Naive thymus-derived CD4-positive, alpha-beta T cell (primary cell): ENCODE data around the gene GIPC3. TPM values are rescaled to one million over a fixed set of nuclear protein-coding genes. Genes with fewer than 3 reads are reported as not detected.
"Not testable (repeated sequence)": the region's sequence is repeated elsewhere in the genome, so short reads cannot be mapped to it uniquely, and the experiment has no call there.

Experiments
- ATAC-seq: fragments of 150-1000 bp; cut with Tn5 transposase; 2 replicates; pipeline ENCODE4 v1.10.0; 2021; ENCODE audit warnings: mild to moderate bottlenecking, moderate library complexity
- CTCF ChIA-PET: fragments of 350-600 bp; sonication (Branson Sonifier 250); formaldehyde crosslinking; loops from one replicate; lab custom pipeline; 2021; ENCODE audit warnings: antibody characterized with exemption; lab: Charles Lee
- POLR2A ChIA-PET: fragments of 350-600 bp; sonication (Branson Sonifier 250); formaldehyde crosslinking; loops from one replicate; lab custom pipeline; 2021; ENCODE audit warnings: antibody characterized with exemption, inconsistent platforms; lab: Charles Lee
- DNase-seq, 9 donors: peaks; one replicate each; pipeline versions ENCODE4 v3.0.0 to v3.0.0-alpha.2; 2020 to 2022; ENCODE audit warnings: mixed read lengths in 1 of 9
- H3K27ac ChIP-seq: one replicate; pipeline ENCODE4 v1.7.0; 2013; ENCODE audit warnings: mild to moderate bottlenecking, low read depth, low read length, moderate library complexity
- H3K27me3 ChIP-seq, 2 donors: one replicate each; pipeline ENCODE4 v1.7.0; 2013; ENCODE audit warnings: low read length in 2 of 2, mild to moderate bottlenecking in 2 of 2, moderate library complexity in 2 of 2; ENCODE audit not compliant: control insufficient read depth in 2 of 2, insufficient read depth in 2 of 2
- H3K36me3 ChIP-seq, 3 experiments: 1 replicate in 2 of 3; 2 replicates in 1 of 3; pipeline ENCODE4 v1.7.0; 2013; ENCODE audit warnings: low read length in 3 of 3, mild to moderate bottlenecking in 3 of 3, moderate library complexity in 1 of 3; ENCODE audit not compliant: insufficient read depth in 3 of 3, control insufficient read depth in 2 of 3
- H3K4me1 ChIP-seq, 2 donors: one replicate each; pipeline ENCODE4 v1.7.0; 2013; ENCODE audit warnings: low read length in 2 of 2, mild to moderate bottlenecking in 2 of 2, moderate library complexity in 1 of 2; ENCODE audit not compliant: control insufficient read depth in 2 of 2, insufficient read depth in 2 of 2
- H3K4me3 ChIP-seq: 2 replicates; pipeline ENCODE4 v1.7.0; 2013; ENCODE audit warnings: mild to moderate bottlenecking, low read length
- H3K9me3 ChIP-seq, 3 experiments: 1 replicate in 2 of 3; 2 replicates in 1 of 3; pipeline ENCODE4 v1.7.0; 2013; ENCODE audit warnings: low read length in 3 of 3; ENCODE audit not compliant: control insufficient read depth in 2 of 3
- H3K27ac Mint-ChIP-seq, 9 donors: one replicate each; pipeline ENCODE4 v1.8.0; 2020 to 2022; ENCODE audit warnings: mixed read lengths in 9 of 9, mild to moderate bottlenecking in 8 of 9, moderate library complexity in 5 of 9, inconsistent platforms in 2 of 9
- H3K27me3 Mint-ChIP-seq, 5 donors: one replicate each; pipeline ENCODE4 v1.8.0; 2021 to 2022; ENCODE audit warnings: mixed read lengths in 5 of 5, mild to moderate bottlenecking in 1 of 5
- H3K36me3 Mint-ChIP-seq, 5 donors: one replicate each; pipeline ENCODE4 v1.8.0; 2020 to 2022; ENCODE audit warnings: mixed read lengths in 5 of 5, mild to moderate bottlenecking in 3 of 5, inconsistent platforms in 1 of 5
- H3K4me1 Mint-ChIP-seq, 7 donors: one replicate each; pipeline ENCODE4 v1.8.0; 2020 to 2022; ENCODE audit warnings: mixed read lengths in 7 of 7, mild to moderate bottlenecking in 3 of 7, inconsistent platforms in 1 of 7
- H3K4me3 Mint-ChIP-seq, 10 donors: one replicate each; pipeline ENCODE4 v1.8.0; 2020 to 2022; ENCODE audit warnings: mild to moderate bottlenecking in 10 of 10, mixed read lengths in 10 of 10, moderate library complexity in 6 of 10, inconsistent platforms in 2 of 10
- H3K9me3 Mint-ChIP-seq, 11 donors: one replicate each; pipeline ENCODE4 v1.8.0; 2020 to 2022; ENCODE audit warnings: mixed read lengths in 11 of 11, mild to moderate bottlenecking in 4 of 11, inconsistent platforms in 1 of 11, moderate library complexity in 1 of 11
- intact Hi-C, 2 donors: fragments of 100-400 bp; cut with micrococcal nuclease; formaldehyde crosslinking; loops; one replicate each; pipeline ENCODE4 v1.15.1; 2023
- polyA plus RNA-seq, 2 donors: library from polyadenylated mRNA; unstranded; fragments of 300-500 nt; fragmentation: Illumina TruSeq; gene quantifications; one replicate each; pipeline ENCODE4 v1.2.3, GENCODE V29; 2021
- total RNA-seq, 6 experiments: library from RNA in 5 of 6; stranded (reverse) in 5 of 6; gene quantifications; 1 replicate in 5 of 6; 2 replicates in 1 of 6; pipeline ENCODE4 v1.2.3 and lab custom pipeline; 2021 to 2026

Gene GIPC3
- total and polyA plus RNA-seq, 7 experiments from 2014 or later: 0.85 to 3.3 (median 2.0) TPM

GRCh38 chr19:3563709-3564524 lies 21.4 kb upstream of the GIPC3 start:
- POLR2A ChIA-PET: interaction anchor here (1.3 kb wide), 1 partner anchor 9 kb away, joined by 3 read pairs; no protein-coding TSS in a partner anchor

GRCh38 chr19:3565139-3565538 lies 20.1 kb upstream of the GIPC3 start:
- Mint-ChIP-seq H3K4me1 (no peaks in the 10 kb centered on the region), H3K27me3 (no peaks in the 10 kb centered on the region), H3K9me3 (no peaks in the 10 kb centered on the region), H3K4me3 (no peak overlapping the region), H3K27ac (no peak overlapping the region), H3K36me3 (no peaks in the 10 kb centered on the region)
- Histone ChIP-seq H3K36me3 (no peaks in the 10 kb centered on the region), H3K27me3 (no peaks in the 10 kb centered on the region), H3K27ac (no peak overlapping the region), H3K4me1 (no peaks in the 10 kb centered on the region), H3K9me3 (no peaks in the 10 kb centered on the region), H3K4me3 (no peak overlapping the region)
- ChIA-PET CTCF (interaction anchor here (1.2 kb wide), 1 partner anchor 20 kb away, joined by 3 read pairs; no protein-coding TSS in a partner anchor), POLR2A (interaction anchor here (0.7 kb wide), 1 partner anchor 126 kb away, joined by 5 read pairs; no protein-coding TSS in a partner anchor)
- DNase-seq (no peak), ATAC-seq (no peak)
- intact Hi-C loops: no loop called here

More at GRCh38 chr19:3563709-3564524, 21.4 kb upstream of the GIPC3 start:
- H3K27me3 Mint-ChIP-seq: no peaks in the 10 kb centered on the region
- no peaks in the 10 kb centered on the region for H3K4me1 ChIP-seq
- no peak overlapping the region for H3K27ac Mint-ChIP-seq
- intact Hi-C loops: no loop called here
- CTCF ChIA-PET: interaction anchor here (0.6 to 1.0 kb wide), 2 partner anchors 19 to 383 kb away, joined by 4 to 6 read pairs; no protein-coding TSS in a partner anchor
- peaks cover 0 to 1% (median 0%) of the 10 kb centered on the region in 7 donors for H3K4me1 Mint-ChIP-seq
- H3K4me3 Mint-ChIP-seq: no peak overlapping the region
- ATAC-seq: no peak
- H3K27me3 ChIP-seq: no peaks in the 10 kb centered on the region
- H3K9me3 Mint-ChIP-seq: no peaks in the 10 kb centered on the region
- H3K36me3 Mint-ChIP-seq: no peaks in the 10 kb centered on the region
- H3K4me3 ChIP-seq: no peak overlapping the region
- no peak for DNase-seq
- no peak overlapping the region for H3K27ac ChIP-seq
- no peaks in the 10 kb centered on the region for H3K36me3 ChIP-seq
- H3K9me3 ChIP-seq: no peaks in the 10 kb centered on the region

GRCh38 chr19:3570042-3570441 lies 15.2 kb upstream of the GIPC3 start:
- H3K36me3 Mint-ChIP-seq, ATAC-seq, H3K27ac Mint-ChIP-seq, DNase-seq, H3K36me3 ChIP-seq, H3K27me3 Mint-ChIP-seq, H3K4me3 Mint-ChIP-seq, H3K9me3 Mint-ChIP-seq, H3K27me3 ChIP-seq, H3K27ac ChIP-seq, H3K9me3 ChIP-seq, H3K4me3 ChIP-seq: not testable (repeated sequence)
- H3K4me1 Mint-ChIP-seq: peaks cover 7 to 25% (median 12%) of the 10 kb centered on the region in 7 donors
- ChIA-PET POLR2A (interaction anchor here (3.0 kb wide), 1 partner anchor 13 kb away, joined by 15 read pairs; the partner anchor contains the start of gene MFSD12), CTCF (interaction anchor here (0.6 to 0.7 kb wide), 2 partner anchors 15 to 311 kb away, joined by 3 to 4 read pairs; no protein-coding TSS in a partner anchor)
- intact Hi-C loops: loop anchor here in 1 of 2 donors (5.0 kb wide), 1 partner anchor 37 kb away; the partner anchor contains the start of gene TBXA2R
- H3K4me1 ChIP-seq: peaks cover 12 to 13% of the 10 kb centered on the region in 2 donors

GRCh38 chr19:3570606-3571011 lies 14.7 kb upstream of the GIPC3 start:
- Mint-ChIP-seq H3K4me1 (peaks cover 11 to 29% (median 14%) of the 10 kb centered on the region in 7 donors), H3K9me3 (no peaks in the 10 kb centered on the region), H3K36me3 (peaks cover 0 to 8% (median 6%) of the 10 kb centered on the region in 5 donors), H3K4me3 (no peak overlapping the region), H3K27me3 (no peaks in the 10 kb centered on the region), H3K27ac (no peak overlapping the region)
- Histone ChIP-seq H3K9me3 (no peaks in the 10 kb centered on the region), H3K27ac (no peak overlapping the region), H3K4me1 (peaks cover 12 to 13% of the 10 kb centered on the region in 2 donors), H3K4me3 (no peak overlapping the region), H3K36me3 (peaks cover 0 to 8% (median 0%) of the 10 kb centered on the region in 3 experiments), H3K27me3 (no peaks in the 10 kb centered on the region)
- DNase-seq (no peak), ATAC-seq (no peak)
- intact Hi-C loops: loop anchor here in 1 of 2 donors (5.0 kb wide), 1 partner anchor 37 kb away; the partner anchor contains the start of gene TBXA2R
- ChIA-PET CTCF (interaction anchor here (0.6 kb wide), 1 partner anchor 100 kb away, joined by 3 read pairs; no protein-coding TSS in a partner anchor), POLR2A (interaction anchor here (3.0 kb wide), 1 partner anchor 13 kb away, joined by 15 read pairs; the partner anchor contains the start of gene MFSD12)

- no peaks in the 10 kb centered on the region for H3K27me3 ChIP-seq
- ChIA-PET CTCF (no interaction called here), POLR2A (interaction anchor here (3.0 kb wide), 1 partner anchor 15 kb away, joined by 15 read pairs; the partner anchor contains the start of gene MFSD12)
- intact Hi-C loops: loop anchor here (1.0 to 5.0 kb wide), 6 partner anchors 14 to 191 kb away; partner anchors contain the start of genes MFSD12 (in 2 of the 2), MRPL54 (in 2 of the 2), FZR1 (in 1 of the 2) and TBXA2R (in 1 of the 2)
- peaks cover 0 to 8% (median 6%) of the 10 kb centered on the region in 5 donors for H3K36me3 Mint-ChIP-seq
- no peaks in the 10 kb centered on the region for H3K27me3 Mint-ChIP-seq
- H3K4me1 Mint-ChIP-seq: peaks cover 11 to 29% (median 14%) of the 10 kb centered on the region in 7 donors
- H3K36me3 ChIP-seq: peaks cover 0 to 12% (median 4%) of the 10 kb centered on the region in 3 experiments
- H3K27ac Mint-ChIP-seq: peak overlapping the region in 8 of 9 donors; percentile 30 to 84 (median 61)
- peak overlapping the region; percentile 72 to 91 (median 82) for H3K4me3 Mint-ChIP-seq
- ATAC-seq (peak; percentile 96), DNase-seq (peak; percentile 94 to 99 (median 98))
- no peaks in the 10 kb centered on the region for H3K9me3 Mint-ChIP-seq
- no peaks in the 10 kb centered on the region for H3K9me3 ChIP-seq
- H3K4me1 ChIP-seq: peaks cover 12 to 13% of the 10 kb centered on the region in 2 donors
- H3K27ac ChIP-seq: peak overlapping the region; percentile 62
- peak overlapping the region; percentile 75 for H3K4me3 ChIP-seq
These were observed 13.0 kb upstream of the GIPC3 start for GRCh38 chr19:3572132-3572854.

GRCh38 chr19:3572855-3573161 lies 12.5 kb upstream of the GIPC3 start, which contains the start of gene HMG20B:
Gene HMG20B (plus strand): TSS chr19:3572944. CDS start chr19:3573310, 366 bp downstream.
- ATAC-seq (peak; percentile 0), DNase-seq (no peak)
- Histone ChIP-seq H3K4me1 (peaks cover 12 to 13% of the 10 kb centered on the region in 2 donors), H3K9me3 (no peaks in the 10 kb centered on the region), H3K36me3 (peaks cover 0 to 12% (median 4%) of the 10 kb centered on the region in 3 experiments), H3K27ac (peak within 1 kb of the TSS; percentile 74), H3K4me3 (peak within 1 kb of the TSS; percentile 75), H3K27me3 (no peaks in the 10 kb centered on the region)
- intact Hi-C loops: loop anchor here (1.0 to 5.0 kb wide), 6 partner anchors 13 to 190 kb away; partner anchors contain the start of genes FZR1 (in 2 of the 2), MFSD12 (in 2 of the 2), MRPL54 (in 2 of the 2) and TBXA2R (in 1 of the 2)
- peak within 1 kb of the TSS; percentile 72 to 91 (median 82) for H3K4me3 Mint-ChIP-seq
- CTCF ChIA-PET: no interaction called here
- no peaks in the 10 kb centered on the region for H3K9me3 Mint-ChIP-seq
- POLR2A ChIA-PET: interaction anchor here (1.4 kb wide), 1 partner anchor 190 kb away, joined by 3 read pairs; the partner anchor contains the start of gene MRPL54
- H3K36me3 Mint-ChIP-seq: peaks cover 0 to 8% (median 6%) of the 10 kb centered on the region in 5 donors
- peaks cover 11 to 29% (median 14%) of the 10 kb centered on the region in 7 donors for H3K4me1 Mint-ChIP-seq
- H3K27me3 Mint-ChIP-seq: no peaks in the 10 kb centered on the region
- H3K27ac Mint-ChIP-seq: peak within 1 kb of the TSS in 8 of 9 donors; percentile 46 to 84 (median 73)
